Trophoblast cell (in vitro differentiated cells and primary cell): ENCODE data around the gene SUSD6.

Experiments used
- DNase-seq, 2 donors: peaks; one replicate each; pipeline ENCODE4 v3.0.0-alpha.2; 2016
- H2AFZ ChIP-seq: 2 replicates; pipeline ENCODE4 v1.6.1; 2013; ENCODE audit warnings: low read length, moderate library complexity, mild to moderate bottlenecking; ENCODE audit not compliant: insufficient read depth, poor library complexity
- H2AK5ac ChIP-seq: 2 replicates; pipeline ENCODE4 v1.6.1; 2013; ENCODE audit warnings: mild to moderate bottlenecking, low read length
- H2BK120ac ChIP-seq: 2 replicates; pipeline ENCODE4 v1.6.1; 2013; ENCODE audit warnings: low read length, mild to moderate bottlenecking, moderate library complexity; ENCODE audit not compliant: insufficient read depth, poor library complexity
- H2BK12ac ChIP-seq: 2 replicates; pipeline ENCODE4 v1.6.1; 2013; ENCODE audit warnings: mild to moderate bottlenecking, low read length, moderate library complexity
- H2BK5ac ChIP-seq: 2 replicates; pipeline ENCODE4 v1.6.1; 2013; ENCODE audit warnings: low read length, low read depth, moderate library complexity, mild to moderate bottlenecking; ENCODE audit not compliant: poor library complexity
- H3K14ac ChIP-seq: 2 replicates; pipeline ENCODE4 v1.6.1; 2013; ENCODE audit warnings: mild to moderate bottlenecking, low read length
- H3K18ac ChIP-seq: 2 replicates; pipeline ENCODE4 v1.6.1; 2013; ENCODE audit warnings: mild to moderate bottlenecking, low read length
- H3K23ac ChIP-seq: 2 replicates; pipeline ENCODE4 v1.6.1; 2013; ENCODE audit warnings: low read length
- H3K27ac ChIP-seq: 2 replicates; pipeline ENCODE4 v1.5.1; 2013; ENCODE audit warnings: low read depth, mild to moderate bottlenecking, inconsistent platforms, low read length, moderate library complexity
- H3K27me3 ChIP-seq: 2 replicates; pipeline ENCODE4 v1.6.1; 2013; ENCODE audit warnings: inconsistent platforms, mild to moderate bottlenecking, low read length, moderate library complexity; ENCODE audit not compliant: insufficient read depth
- H3K36me3 ChIP-seq, 2 experiments: 1 replicate in 1 of 2; 2 replicates in 1 of 2; pipeline ENCODE4 v1.6.1; 2013; ENCODE audit warnings: low read length in 2 of 2, mild to moderate bottlenecking in 2 of 2, moderate library complexity in 1 of 2; ENCODE audit not compliant: insufficient read depth in 2 of 2, control insufficient read depth in 1 of 2
- H3K4ac ChIP-seq: 2 replicates; pipeline ENCODE4 v1.6.1; 2013; ENCODE audit warnings: low read depth, mild to moderate bottlenecking, low read length, moderate library complexity
- H3K4me1 ChIP-seq, 2 experiments: 1 replicate in 1 of 2; 2 replicates in 1 of 2; pipeline ENCODE4 v1.6.1; 2013; ENCODE audit warnings: low read length in 2 of 2, mild to moderate bottlenecking in 2 of 2, moderate library complexity in 1 of 2; ENCODE audit not compliant: insufficient read depth in 2 of 2, control insufficient read depth in 1 of 2
- H3K4me2 ChIP-seq: 2 replicates; pipeline ENCODE4 v1.6.1; 2013; ENCODE audit warnings: inconsistent platforms, mild to moderate bottlenecking, low read length, moderate library complexity
- H3K4me3 ChIP-seq: 2 replicates; pipeline ENCODE4 v1.5.1; 2013; ENCODE audit warnings: mild to moderate bottlenecking, low read depth, low read length, inconsistent platforms
- H3K79me1 ChIP-seq: one replicate; pipeline ENCODE4 v1.6.1; 2013; ENCODE audit warnings: low read length
- H3K79me2 ChIP-seq: 2 replicates; pipeline ENCODE4 v1.6.1; 2013; ENCODE audit warnings: low read length, mild to moderate bottlenecking; ENCODE audit not compliant: control insufficient read depth, insufficient read depth, poor library complexity
- H3K9ac ChIP-seq: 2 replicates; pipeline ENCODE4 v1.6.1; 2013; ENCODE audit warnings: mild to moderate bottlenecking, low read length
- H3K9me3 ChIP-seq: 2 replicates; pipeline ENCODE4 v1.6.1; 2013; ENCODE audit warnings: low read depth, mild to moderate bottlenecking, control low read depth, inconsistent platforms, low read length; ENCODE audit not compliant: insufficient read depth
- H4K12ac ChIP-seq: 2 replicates; pipeline ENCODE4 v1.6.1; 2013; ENCODE audit warnings: low read depth, mild to moderate bottlenecking, low read length, moderate library complexity
- H4K8ac ChIP-seq: 2 replicates; pipeline ENCODE4 v1.6.1; 2013; ENCODE audit warnings: low read depth, mild to moderate bottlenecking, low read length, moderate library complexity
- H4K91ac ChIP-seq: one replicate; pipeline ENCODE4 v1.6.1; 2013; ENCODE audit warnings: low read depth, mild to moderate bottlenecking, low read length, moderate library complexity
- WGBS: extraction: QIAGEN DNeasy Blood & Tissue Kit; methylation state at CpG from one replicate; pipeline ENCODE4 v1.1.7; 2013; ENCODE audit warnings: missing lambda C conversion rate; ENCODE audit not compliant: insufficient read length, insufficient coverage; ENCODE audit errors: extremely low coverage; 5-methylcytosine and 5-hydroxymethylcytosine counted together

The SUSD6 gene

DNA sequence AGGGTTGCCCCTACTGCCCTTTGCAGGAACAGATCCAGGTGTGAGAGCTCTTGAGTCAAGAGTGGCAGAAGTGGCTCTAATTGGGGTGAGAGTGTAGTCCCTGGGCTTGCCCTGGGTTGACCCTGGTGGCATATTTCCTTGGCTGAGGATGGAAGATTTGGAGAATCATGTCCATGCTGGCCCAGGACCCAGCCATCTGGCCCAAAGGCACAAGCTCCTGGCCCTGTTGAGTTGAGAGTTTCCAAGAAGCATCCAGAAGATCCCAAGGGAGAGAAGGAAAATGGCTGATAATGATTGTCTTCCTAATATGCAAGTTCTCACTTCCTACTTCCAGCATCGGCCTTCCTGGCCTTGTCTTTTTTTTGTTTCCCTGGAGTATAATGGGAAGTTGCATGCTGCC is 100.1 kb downstream of the SUSD6 start:
- Histone ChIP-seq H3K79me1 (peaks cover 5% of the 10 kb centered on the region), H3K36me3 (no peaks in the 10 kb centered on the region), H3K14ac (no peak overlapping the region), H3K23ac (no peak overlapping the region), H3K4ac (no peak overlapping the region), H3K4me3 (no peak overlapping the region), H3K18ac (no peak overlapping the region), H4K91ac (no peak overlapping the region), H3K9me3 (peaks cover 4% of the 10 kb centered on the region), H3K27me3 (no peaks in the 10 kb centered on the region), H4K8ac (no peak overlapping the region), H2BK5ac (no peak overlapping the region), H3K9ac (no peak overlapping the region), H3K27ac (no peak overlapping the region), H2BK120ac (no peak overlapping the region), H2AFZ (peak overlapping the region; percentile 1), H3K4me1 (peaks cover 5 to 8% of the 10 kb centered on the region in 2 experiments), H3K79me2 (no peaks in the 10 kb centered on the region), H4K12ac (no peak overlapping the region), H2AK5ac (no peak overlapping the region), H2BK12ac (no peak overlapping the region), H3K4me2 (no peak overlapping the region)
- DNase-seq, result no peak
- no CpG with 5 or more reads among the region's 1 CpG for WGBS

DNA sequence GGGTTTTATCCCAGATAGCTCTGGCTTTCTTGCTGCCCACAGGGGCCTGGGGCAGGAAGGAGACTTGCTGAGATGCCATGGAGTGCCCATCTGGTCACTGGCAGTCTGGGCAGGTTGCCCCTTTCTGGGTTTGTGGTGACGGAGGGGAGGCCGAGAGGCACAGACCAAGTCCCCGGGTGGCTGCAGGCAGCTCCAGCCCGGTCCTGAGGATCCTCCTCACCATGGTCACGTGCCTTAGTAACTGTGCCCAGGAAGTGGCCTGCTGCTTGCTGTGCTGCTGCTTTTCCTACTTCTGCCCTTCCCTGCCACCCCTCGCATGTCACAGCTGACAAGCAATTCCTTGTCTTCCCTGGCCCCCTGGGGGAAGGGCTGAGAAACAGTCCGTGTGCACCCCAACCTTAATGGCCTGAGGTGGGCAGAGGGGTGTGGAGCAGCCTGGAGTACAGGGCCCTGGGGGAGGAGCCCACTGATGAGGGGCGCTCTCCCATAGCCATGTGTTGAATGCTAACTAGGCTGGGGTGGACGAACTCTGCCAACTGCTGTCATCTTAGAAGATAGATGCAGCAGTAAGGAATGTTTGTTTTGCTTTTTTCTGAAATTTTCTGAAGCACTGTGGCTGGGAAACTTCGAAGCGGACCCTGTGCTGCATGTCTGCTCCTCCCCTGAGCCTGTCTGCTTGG is 100.6 kb downstream of the SUSD6 start:
- no peak for DNase-seq
- H4K91ac ChIP-seq, result peak overlapping the region; percentile 79
- no peak overlapping the region for H2BK120ac ChIP-seq
- peaks cover 5% of the 10 kb centered on the region for H3K79me1 ChIP-seq
- H3K9me3 ChIP-seq, result peaks cover 4% of the 10 kb centered on the region
- WGBS, result no CpG with 5 or more reads among the region's 11 CpGs
- no peak overlapping the region for H3K4me2 ChIP-seq
- H3K14ac ChIP-seq, result no peak overlapping the region
- no peak overlapping the region for H2BK5ac ChIP-seq
- H3K27me3 ChIP-seq, result no peaks in the 10 kb centered on the region
- H3K18ac ChIP-seq, result no peak overlapping the region
- peak overlapping the region; percentile 2 for H2AFZ ChIP-seq
- no peak overlapping the region for H2AK5ac ChIP-seq
- H3K36me3 ChIP-seq, result no peaks in the 10 kb centered on the region
- H3K79me2 ChIP-seq, result no peaks in the 10 kb centered on the region
- H3K4ac ChIP-seq, result no peak overlapping the region
- H3K9ac ChIP-seq, result no peak overlapping the region
- peaks cover 5 to 8% of the 10 kb centered on the region in 2 experiments for H3K4me1 ChIP-seq
- H3K4me3 ChIP-seq, result no peak overlapping the region
- no peak overlapping the region for H4K12ac ChIP-seq
- peak overlapping the region; percentile 59 for H4K8ac ChIP-seq
- no peak overlapping the region for H2BK12ac ChIP-seq
- no peak overlapping the region for H3K27ac ChIP-seq
- H3K23ac ChIP-seq, result no peak overlapping the region

DNA sequence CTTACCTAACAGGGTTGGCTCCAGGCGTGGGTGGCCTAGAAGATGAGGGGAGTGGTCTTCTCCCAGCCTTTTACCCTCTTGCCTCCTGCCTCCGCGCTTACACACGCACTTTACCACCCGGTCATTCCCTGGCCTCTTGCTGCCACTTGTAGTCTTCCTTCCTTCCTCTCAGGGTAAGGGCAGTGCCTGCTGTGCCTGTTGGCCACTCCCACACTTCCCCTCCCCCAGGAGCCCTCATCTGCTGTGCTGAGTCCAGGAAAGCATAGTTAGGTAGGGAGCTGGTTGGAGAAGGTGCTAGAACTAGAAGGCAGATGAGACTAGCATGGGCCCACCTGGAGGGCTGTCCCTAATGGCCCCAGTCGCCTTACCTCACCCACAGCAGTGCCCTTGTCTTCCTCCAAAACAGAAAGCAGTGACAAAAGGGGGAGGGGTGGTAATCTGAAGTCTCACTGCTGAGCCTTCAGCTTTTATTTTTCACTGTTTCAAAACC is 101.2 kb downstream of the SUSD6 start:
- no peak for DNase-seq
- peak overlapping the region; percentile 11 for H2BK5ac ChIP-seq
- peak overlapping the region; percentile 36 for H3K14ac ChIP-seq
- peak overlapping the region; percentile 59 for H4K8ac ChIP-seq
- H2BK12ac ChIP-seq, result no peak overlapping the region
- H3K4me3 ChIP-seq, result no peak overlapping the region
- H2AFZ ChIP-seq, result peak overlapping the region; percentile 77
- H3K79me2 ChIP-seq, result no peaks in the 10 kb centered on the region
- no peaks in the 10 kb centered on the region for H3K36me3 ChIP-seq
- no peak overlapping the region for H3K27ac ChIP-seq
- H3K23ac ChIP-seq, result no peak overlapping the region
- H4K91ac ChIP-seq, result peak overlapping the region; percentile 79
- no peak overlapping the region for H3K4ac ChIP-seq
- H3K9me3 ChIP-seq, result peaks cover 3% of the 10 kb centered on the region
- H4K12ac ChIP-seq, result no peak overlapping the region
- peaks cover 5 to 8% of the 10 kb centered on the region in 2 experiments for H3K4me1 ChIP-seq
- no CpG with 5 or more reads among the region's 6 CpGs for WGBS
- no peaks in the 10 kb centered on the region for H3K27me3 ChIP-seq
- peaks cover 5% of the 10 kb centered on the region for H3K79me1 ChIP-seq
- no peak overlapping the region for H3K9ac ChIP-seq
- H2AK5ac ChIP-seq, result no peak overlapping the region
- no peak overlapping the region for H3K4me2 ChIP-seq
- peak overlapping the region; percentile 62 for H3K18ac ChIP-seq
- H2BK120ac ChIP-seq, result peak overlapping the region; percentile 79

DNA sequence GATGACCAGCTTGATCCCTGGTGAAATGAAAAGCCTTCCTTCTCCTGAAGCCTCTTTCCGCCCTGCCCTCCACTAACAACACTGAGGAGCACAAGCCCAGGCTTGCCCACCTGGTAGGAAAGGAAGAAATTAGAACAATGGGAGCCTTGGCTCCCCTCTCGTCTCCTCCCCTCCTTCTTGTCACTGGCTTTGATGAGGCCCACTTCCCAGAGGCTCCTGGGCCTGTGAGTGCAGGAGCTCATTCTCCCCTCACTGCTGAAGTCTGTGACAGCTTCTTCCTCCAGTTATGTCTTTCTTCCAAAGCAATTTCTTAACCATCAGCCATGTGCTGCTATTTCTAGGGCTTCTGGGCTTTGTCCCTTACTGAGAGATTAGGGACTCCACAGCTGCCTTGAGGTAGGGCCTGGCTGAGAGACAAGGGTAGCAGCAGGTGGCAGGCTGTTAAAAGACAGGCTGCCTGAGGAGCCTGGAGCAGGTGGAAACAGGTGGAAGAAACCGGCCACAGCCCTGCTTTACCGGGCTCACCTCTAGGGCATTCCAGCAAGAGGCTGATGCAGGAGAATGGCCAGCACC is 101.9 kb downstream of the SUSD6 start:
- no peak overlapping the region for H3K18ac ChIP-seq
- H2AFZ ChIP-seq, result no peak overlapping the region
- H4K12ac ChIP-seq, result no peak overlapping the region
- no peak overlapping the region for H2AK5ac ChIP-seq
- peaks cover 3% of the 10 kb centered on the region for H3K9me3 ChIP-seq
- no peak overlapping the region for H3K4ac ChIP-seq
- no peak overlapping the region for H3K4me3 ChIP-seq
- peaks cover 5 to 8% of the 10 kb centered on the region in 2 experiments for H3K4me1 ChIP-seq
- no peak overlapping the region for H2BK12ac ChIP-seq
- no CpG with 5 or more reads among the region's 4 CpGs for WGBS
- peak overlapping the region; percentile 32 for H4K91ac ChIP-seq
- H3K9ac ChIP-seq, result no peak overlapping the region
- H3K27ac ChIP-seq, result peak overlapping the region; percentile 3
- H3K23ac ChIP-seq, result no peak overlapping the region
- H3K27me3 ChIP-seq, result no peaks in the 10 kb centered on the region
- H3K14ac ChIP-seq, result no peak overlapping the region
- no peak overlapping the region for H2BK5ac ChIP-seq
- no peak for DNase-seq
- H2BK120ac ChIP-seq, result peak overlapping the region; percentile 70
- peaks cover 5% of the 10 kb centered on the region for H3K79me1 ChIP-seq
- no peaks in the 10 kb centered on the region for H3K79me2 ChIP-seq
- H3K36me3 ChIP-seq, result no peaks in the 10 kb centered on the region
- H3K4me2 ChIP-seq, result no peak overlapping the region
- H4K8ac ChIP-seq, result no peak overlapping the region
